Kidney (tissue), 14 donors: ENCODE measurements around the gene PFKL. TPM values are rescaled to one million over a fixed set of nuclear protein-coding genes. Genes with fewer than 3 reads are reported as not detected.

ENCODE experiments used
- DNase-seq, 5 donors: peaks; one replicate each; pipeline ENCODE4 v3.0.0-alpha.2; 2013 to 2020
- FAIRE-seq: peaks from 2 replicates; lab custom pipeline; 2012; peaks lifted over from hg19 to GRCh38; lab: Jason Lieb, UNC
- H3K27ac ChIP-seq, 2 donors: one replicate each; pipeline ENCODE4 v1.7.0; 2013; ENCODE audit warnings: low read depth in 2 of 2, low read length in 2 of 2, inconsistent platforms in 1 of 2
- H3K27me3 ChIP-seq: one replicate; pipeline ENCODE4 v1.7.1; 2013; ENCODE audit warnings: low read length, inconsistent platforms; ENCODE audit not compliant: control insufficient read depth, insufficient read depth
- H3K36me3 ChIP-seq, 3 donors: one replicate each; pipeline versions ENCODE4 v1.7.0 to v1.7.1; 2013; ENCODE audit warnings: low read length in 3 of 3, control low read depth in 1 of 3, inconsistent platforms in 1 of 3; ENCODE audit not compliant: insufficient read depth in 3 of 3, control insufficient read depth in 2 of 3
- H3K4me1 ChIP-seq, 3 donors: one replicate each; pipeline versions ENCODE4 v1.7.0 to v1.7.1; 2013; ENCODE audit warnings: low read length in 3 of 3, inconsistent platforms in 1 of 3, low read depth in 1 of 3; ENCODE audit not compliant: control insufficient read depth in 2 of 3, insufficient read depth in 2 of 3
- H3K4me3 ChIP-seq, 3 donors: one replicate each; pipeline versions ENCODE4 v1.7.0 to v1.8.1; 2013; ENCODE audit warnings: low read length in 3 of 3, control low read depth in 1 of 3, inconsistent platforms in 1 of 3
- H3K9ac ChIP-seq, 3 donors: one replicate each; pipeline versions ENCODE4 v1.7.0 to v1.7.1; 2013; ENCODE audit warnings: low read length in 3 of 3, control low read depth in 1 of 3, inconsistent platforms in 1 of 3
- H3K9me3 ChIP-seq, 3 donors: one replicate each; pipeline versions ENCODE4 v1.7.0 to v1.7.1; 2013; ENCODE audit warnings: low read length in 3 of 3, control low read depth in 1 of 3, inconsistent platforms in 1 of 3; ENCODE audit not compliant: control insufficient read depth in 2 of 3, insufficient read depth in 1 of 3
- intact Hi-C: fragments of 100-400 bp; cut with DNase I; formaldehyde crosslinking; loops from one replicate; pipeline ENCODE4 v1.11.1; 2022
- polyA plus RNA-seq: library from polyadenylated mRNA; stranded (reverse); fragments of 350-450 nt; fragmentation: Illumina TruSeq; extraction: RNeasy Lipid Tissue Mini Kit (QIAGEN cat#74804); gene quantifications from one replicate; pipeline ENCODE4 v1.2.3, GENCODE V29; 2014; ENCODE audit warnings: low read depth, low replicate concordance; ENCODE audit not compliant: insufficient read depth
- total RNA-seq: library from RNA; stranded (reverse); fragmentation: NEBNext Ultra II Directional; extraction: Animal tissue kit (Norgen Biotek cat#: 25700); gene quantifications from one replicate; pipeline ENCODE4 v1.2.1, GENCODE V29; 2021
- TF ChIP-seq, protein P1 (sequence below): IDR thresholded peaks from 3 replicates; pipeline ENCODE4 v1.5.1; 2012; ENCODE audit warnings: mild to moderate bottlenecking, moderate library complexity, borderline replicate concordance; ENCODE audit not compliant: insufficient read depth; ENCODE audit errors: extremely low read depth
- donor health status: control.
- donor health status: control.
- donor health status: control.
- donor health status: control.
- donor health status: control.
- donor health status: DM: yes; HTN: yes; CAD: no.
- donor health status: Normal renal cell carcinoma (clear cell type).

PFKL gene
- total and polyA plus RNA-seq, 2 donors from 2014 or later: 155 to 197 TPM

DNA sequence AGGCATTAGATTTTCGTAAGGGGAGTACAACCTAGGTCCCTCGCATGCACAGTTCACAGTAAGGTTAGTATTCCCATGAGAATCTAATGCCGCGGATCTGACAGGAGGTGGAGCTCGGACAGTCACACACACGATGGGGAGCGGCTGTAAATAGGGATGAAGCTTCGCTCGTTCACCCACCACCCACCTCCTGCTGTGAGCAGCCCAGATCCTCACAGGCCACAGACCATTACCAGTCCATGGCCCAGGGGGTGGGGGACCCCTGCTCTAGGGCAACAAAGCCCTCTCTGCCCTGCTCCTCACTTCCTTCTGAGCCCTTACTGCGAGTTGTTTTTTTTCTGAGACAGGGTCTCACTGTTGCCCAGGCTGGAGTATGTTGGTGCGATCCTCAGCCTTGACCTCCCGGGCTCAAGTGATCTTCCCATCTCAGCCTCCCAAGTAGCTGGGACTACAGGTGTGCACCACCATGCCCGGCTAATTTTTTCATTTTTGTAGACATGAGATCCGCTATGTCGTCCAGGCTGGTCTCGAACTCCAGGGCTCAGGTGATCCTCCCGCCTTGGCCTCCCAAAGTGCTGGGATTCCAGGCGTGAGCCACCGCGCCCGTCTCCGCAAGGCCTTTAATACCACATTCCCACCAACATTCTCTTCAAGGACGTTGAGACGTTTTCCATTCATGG, 74.9 kb downstream of the PFKL start:
- intact Hi-C loops: no loop called here
- no peak overlapping the region for H3K27ac ChIP-seq
- FAIRE-seq: no peak
- DNase-seq: peak in 1 of 5 donors; percentile 34
- no peaks in the 10 kb centered on the region for H3K9me3 ChIP-seq
- TF ChIP-seq, protein P1, sequence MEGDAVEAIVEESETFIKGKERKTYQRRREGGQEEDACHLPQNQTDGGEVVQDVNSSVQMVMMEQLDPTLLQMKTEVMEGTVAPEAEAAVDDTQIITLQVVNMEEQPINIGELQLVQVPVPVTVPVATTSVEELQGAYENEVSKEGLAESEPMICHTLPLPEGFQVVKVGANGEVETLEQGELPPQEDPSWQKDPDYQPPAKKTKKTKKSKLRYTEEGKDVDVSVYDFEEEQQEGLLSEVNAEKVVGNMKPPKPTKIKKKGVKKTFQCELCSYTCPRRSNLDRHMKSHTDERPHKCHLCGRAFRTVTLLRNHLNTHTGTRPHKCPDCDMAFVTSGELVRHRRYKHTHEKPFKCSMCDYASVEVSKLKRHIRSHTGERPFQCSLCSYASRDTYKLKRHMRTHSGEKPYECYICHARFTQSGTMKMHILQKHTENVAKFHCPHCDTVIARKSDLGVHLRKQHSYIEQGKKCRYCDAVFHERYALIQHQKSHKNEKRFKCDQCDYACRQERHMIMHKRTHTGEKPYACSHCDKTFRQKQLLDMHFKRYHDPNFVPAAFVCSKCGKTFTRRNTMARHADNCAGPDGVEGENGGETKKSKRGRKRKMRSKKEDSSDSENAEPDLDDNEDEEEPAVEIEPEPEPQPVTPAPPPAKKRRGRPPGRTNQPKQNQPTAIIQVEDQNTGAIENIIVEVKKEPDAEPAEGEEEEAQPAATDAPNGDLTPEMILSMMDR: no peak
- H3K4me1 ChIP-seq: peaks cover 0 to 3% (median 0%) of the 10 kb centered on the region in 3 donors
- no peaks in the 10 kb centered on the region for H3K36me3 ChIP-seq
- H3K4me3 ChIP-seq: no peak overlapping the region
- no peak overlapping the region for H3K9ac ChIP-seq
- no peaks in the 10 kb centered on the region for H3K27me3 ChIP-seq

DNA sequence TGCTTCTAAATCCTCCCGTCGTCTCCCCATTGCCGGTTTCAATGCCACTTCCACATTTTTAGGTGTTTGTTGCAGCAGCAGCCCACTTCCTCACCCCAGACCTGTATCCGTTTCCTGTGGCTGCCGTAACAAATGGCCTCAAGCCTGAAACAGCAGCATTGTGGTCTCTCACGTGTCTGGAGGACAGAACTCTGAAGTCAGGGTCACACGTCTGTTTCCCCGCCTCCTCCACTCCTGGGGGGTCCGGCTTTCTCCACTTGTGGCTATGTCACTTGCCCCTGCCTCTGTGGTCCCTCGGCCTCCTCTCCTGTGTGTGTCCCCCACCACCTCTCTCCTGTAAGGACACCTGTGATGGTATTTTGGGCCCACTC, 75.4 kb downstream of the PFKL start:
- no peaks in the 10 kb centered on the region for H3K9me3 ChIP-seq
- DNase-seq (peak in 1 of 5 donors; percentile 69), FAIRE-seq (no peak)
- H3K9ac ChIP-seq: no peak overlapping the region
- H3K36me3 ChIP-seq: no peaks in the 10 kb centered on the region
- intact Hi-C loops: no loop called here
- no peak overlapping the region for H3K4me3 ChIP-seq
- H3K27me3 ChIP-seq: no peaks in the 10 kb centered on the region
- H3K4me1 ChIP-seq: peaks cover 0 to 3% (median 0%) of the 10 kb centered on the region in 3 donors
- no peak overlapping the region for H3K27ac ChIP-seq
- TF ChIP-seq, protein P1: no peak

- H3K27me3 ChIP-seq: no peaks in the 10 kb centered on the region
- H3K36me3 ChIP-seq: no peaks in the 10 kb centered on the region
- no peak overlapping the region for H3K27ac ChIP-seq
- H3K9me3 ChIP-seq: no peaks in the 10 kb centered on the region
- DNase-seq (peak in 1 of 5 donors; percentile 49), FAIRE-seq (no peak)
- intact Hi-C loops: no loop called here
- no peak overlapping the region for H3K4me3 ChIP-seq
- TF ChIP-seq, protein P1: no peak
- H3K9ac ChIP-seq: no peak overlapping the region
- no peaks in the 10 kb centered on the region for H3K4me1 ChIP-seq
Measured at GRCh38 chr21:44375761-44376241, 75.9 kb downstream of the PFKL start.
